Measurements from ENCODE around the gene CCNK.

The CCNK gene

GRCh38 chr14:99539491-99539890 lies 58.3 kb downstream of the CCNK start:
- H3K36me3 ChIP-seq (ENCODE audit: insufficient read depth, low read length), result no peaks in the 10 kb centered on the region
- H2AFZ ChIP-seq (ENCODE audit: low read length), result no peak overlapping the region
- TF ChIP-seq EZH2phosphoT487 (IDR thresholded peaks at IDR 0.05; ENCODE audit: borderline replicate concordance), result no peak
- TF ChIP-seq CTCF (conservative IDR thresholded peaks at IDR 0.05; ENCODE audit: low read length), result no peak
- peaks cover 33% of the 10 kb centered on the region; the same call in 1 of the 2 replicates for H3K79me2 ChIP-seq (ENCODE audit: insufficient read depth, low read length)
- peaks cover 17% of the 10 kb centered on the region for H3K4me1 ChIP-seq (ENCODE audit: insufficient read depth, low read length, poor library complexity, severe bottlenecking)
- H4K20me1 ChIP-seq (ENCODE audit: insufficient read depth, low read length, poor library complexity, severe bottlenecking), result peaks cover 3% of the 10 kb centered on the region
- H3K27me3 ChIP-seq (ENCODE audit: insufficient read depth, low read length, poor library complexity, severe bottlenecking), result no peaks in the 10 kb centered on the region
- H3K4me3 ChIP-seq (ENCODE audit: low read length, poor library complexity, severe bottlenecking), result no peak overlapping the region
- no peaks in the 10 kb centered on the region for H3F3A ChIP-seq (ENCODE audit: low read depth)
- H3K9me3 ChIP-seq (ENCODE audit: insufficient read depth, low read depth, low read length), result no peaks in the 10 kb centered on the region
- H3K4me2 ChIP-seq (ENCODE audit: low read depth, low read length, poor library complexity, severe bottlenecking), result no peak overlapping the region
- H3K9me2 ChIP-seq (replicated peaks; ENCODE audit: low read depth, low read length), result no peaks in the 10 kb centered on the region
- H3K9ac ChIP-seq (ENCODE audit: low read depth, low read length, poor library complexity, severe bottlenecking), result no peak overlapping the region

GRCh38 chr14:99540196-99541032 lies 59.2 kb downstream of the CCNK start:
- H3K9me2 ChIP-seq (replicated peaks; ENCODE audit: low read depth, low read length), result no peaks in the 10 kb centered on the region
- peaks cover 41% of the 10 kb centered on the region; the same call in 1 of the 2 replicates for H3K79me2 ChIP-seq (ENCODE audit: insufficient read depth, low read length)
- H3K4me1 ChIP-seq (ENCODE audit: insufficient read depth, low read length, poor library complexity, severe bottlenecking), result peaks cover 17% of the 10 kb centered on the region
- no peaks in the 10 kb centered on the region for H3K36me3 ChIP-seq (ENCODE audit: insufficient read depth, low read length)
- no peak overlapping the region for H3K4me3 ChIP-seq (ENCODE audit: low read length, poor library complexity, severe bottlenecking)
- H2AFZ ChIP-seq (ENCODE audit: low read length), result no peak overlapping the region
- no peak for TF ChIP-seq EZH2phosphoT487 (IDR thresholded peaks at IDR 0.05; ENCODE audit: borderline replicate concordance)
- no peak for TF ChIP-seq CTCF (conservative IDR thresholded peaks at IDR 0.05; ENCODE audit: low read length)
- H4K20me1 ChIP-seq (ENCODE audit: insufficient read depth, low read length, poor library complexity, severe bottlenecking), result peaks cover 3% of the 10 kb centered on the region
- H3K9ac ChIP-seq (ENCODE audit: low read depth, low read length, poor library complexity, severe bottlenecking), result no peak overlapping the region
- no peaks in the 10 kb centered on the region for H3K27me3 ChIP-seq (ENCODE audit: insufficient read depth, low read length, poor library complexity, severe bottlenecking)
- no peaks in the 10 kb centered on the region for H3F3A ChIP-seq (ENCODE audit: low read depth)
- H3K4me2 ChIP-seq (ENCODE audit: low read depth, low read length, poor library complexity, severe bottlenecking), result no peak overlapping the region
- no peaks in the 10 kb centered on the region for H3K9me3 ChIP-seq (ENCODE audit: insufficient read depth, low read depth, low read length)

- Histone ChIP-seq H3K9me3 (ENCODE audit: insufficient read depth, low read depth, low read length) (no peaks in the 10 kb centered on the region), H3K79me2 (ENCODE audit: insufficient read depth, low read length) (peaks cover 45% of the 10 kb centered on the region; the same call in 1 of the 2 replicates), H4K20me1 (ENCODE audit: insufficient read depth, low read length, poor library complexity, severe bottlenecking) (peaks cover 3% of the 10 kb centered on the region), H3K4me3 (ENCODE audit: low read length, poor library complexity, severe bottlenecking) (no peak overlapping the region), H2AFZ (ENCODE audit: low read length) (no peak overlapping the region), H3K27me3 (ENCODE audit: insufficient read depth, low read length, poor library complexity, severe bottlenecking) (no peaks in the 10 kb centered on the region), H3K36me3 (ENCODE audit: insufficient read depth, low read length) (no peaks in the 10 kb centered on the region), H3F3A (ENCODE audit: low read depth) (no peaks in the 10 kb centered on the region), H3K9me2 (replicated peaks; ENCODE audit: low read depth, low read length) (no peaks in the 10 kb centered on the region), H3K4me1 (ENCODE audit: insufficient read depth, low read length, poor library complexity, severe bottlenecking) (peaks cover 17% of the 10 kb centered on the region), H3K4me2 (ENCODE audit: low read depth, low read length, poor library complexity, severe bottlenecking) (peak overlapping the region; percentile 35), H3K9ac (ENCODE audit: low read depth, low read length, poor library complexity, severe bottlenecking) (peak overlapping the region; percentile 28)
- TF ChIP-seq CTCF (conservative IDR thresholded peaks at IDR 0.05; ENCODE audit: low read length) (no peak), EZH2phosphoT487 (IDR thresholded peaks at IDR 0.05; ENCODE audit: borderline replicate concordance) (no peak)
Observed at GRCh38 chr14:99541211-99541610, 60.0 kb downstream of the CCNK start.

Data from Loucy (cell line).